ENCODE measurements around the gene GPR142. TPM values are rescaled to one million over a fixed set of nuclear protein-coding genes. Genes with fewer than 3 reads are reported as not detected.

Gene GPR142
- polyA plus RNA-seq, 1 experiment = not detected

- Histone ChIP-seq H3K9me3 (ENCODE audit: control insufficient read depth, insufficient read depth, low read length) (no peaks in the 10 kb centered on the region; the same call in 1 of the 2 replicates), H3K27ac (ENCODE audit: low read depth, low read length) (no peak overlapping the region), H3K4me3 (ENCODE audit: low read depth, low read length) (no peak overlapping the region), H3K27me3 (ENCODE audit: control insufficient read depth, insufficient read depth, low read length) (no peaks in the 10 kb centered on the region)
- ChIA-PET POLR2A (interaction anchor here (0.6 kb wide), 1 partner anchor 112 kb away, joined by 6 read pairs; no protein-coding TSS in a partner anchor), CTCF (no interaction called here)
- DNase-seq (ENCODE audit: low read depth, low spot score) = no peak
- no peak for TF ChIP-seq CTCF (IDR thresholded peaks at IDR 0.05; ENCODE audit: low read depth, low read length)
Observed at GRCh38 chr17:74344658-74345057, 22.6 kb upstream of the GPR142 start.

GRCh38 chr17:74345433-74346241, 21.7 kb upstream of the GPR142 start:
- no peak for DNase-seq (ENCODE audit: low read depth, low spot score)
- no peak for TF ChIP-seq CTCF (IDR thresholded peaks at IDR 0.05; ENCODE audit: low read depth, low read length)
- CTCF ChIA-PET = interaction anchor here (1.0 kb wide), 1 partner anchor 23 kb away, joined by 3 read pairs; no protein-coding TSS in a partner anchor
- POLR2A ChIA-PET = no interaction called here
- H3K27ac ChIP-seq (ENCODE audit: low read depth, low read length) = no peak overlapping the region
- no peaks in the 10 kb centered on the region for H3K27me3 ChIP-seq (ENCODE audit: control insufficient read depth, insufficient read depth, low read length)
- H3K9me3 ChIP-seq (ENCODE audit: control insufficient read depth, insufficient read depth, low read length) = no peaks in the 10 kb centered on the region; the same call in 1 of the 2 replicates
- H3K4me3 ChIP-seq (ENCODE audit: low read depth, low read length) = no peak overlapping the region

- TF ChIP-seq CTCF (IDR thresholded peaks at IDR 0.05; ENCODE audit: low read depth, low read length) = no peak
- ChIA-PET CTCF (interaction anchor here (1.2 kb wide), 1 partner anchor 110 kb away, joined by 3 read pairs; no protein-coding TSS in a partner anchor), POLR2A (no interaction called here)
- H3K27me3 ChIP-seq (ENCODE audit: control insufficient read depth, insufficient read depth, low read length) = no peaks in the 10 kb centered on the region
- no peak overlapping the region for H3K27ac ChIP-seq (ENCODE audit: low read depth, low read length)
- no peak for DNase-seq (ENCODE audit: low read depth, low spot score)
- no peaks in the 10 kb centered on the region for H3K9me3 ChIP-seq (ENCODE audit: control insufficient read depth, insufficient read depth, low read length)
- H3K4me3 ChIP-seq (ENCODE audit: low read depth, low read length) = no peak overlapping the region
Observed at GRCh38 chr17:74347646-74348045, 19.7 kb upstream of the GPR142 start.

GRCh38 chr17:74349120-74349519, 18.2 kb upstream of the GPR142 start:
- TF ChIP-seq CTCF (IDR thresholded peaks at IDR 0.05; ENCODE audit: low read depth, low read length) = no peak
- ChIA-PET CTCF (no interaction called here), POLR2A (no interaction called here)
- no peak overlapping the region for H3K4me3 ChIP-seq (ENCODE audit: low read depth, low read length)
- no peaks in the 10 kb centered on the region for H3K9me3 ChIP-seq (ENCODE audit: control insufficient read depth, insufficient read depth, low read length)
- H3K27ac ChIP-seq (ENCODE audit: low read depth, low read length) = no peak overlapping the region
- DNase-seq (ENCODE audit: low read depth, low spot score) = no peak
- H3K27me3 ChIP-seq (ENCODE audit: control insufficient read depth, insufficient read depth, low read length) = no peaks in the 10 kb centered on the region

GRCh38 chr17:74350486-74350885, 16.8 kb upstream of the GPR142 start:
- no peak for DNase-seq (ENCODE audit: low read depth, low spot score)
- CTCF ChIA-PET = interaction anchor here (1.5 kb wide), 1 partner anchor 18 kb away, joined by 3 read pairs; no protein-coding TSS in a partner anchor
- no peak overlapping the region for H3K27ac ChIP-seq (ENCODE audit: low read depth, low read length)
- no peak for TF ChIP-seq CTCF (IDR thresholded peaks at IDR 0.05; ENCODE audit: low read depth, low read length)
- H3K4me3 ChIP-seq (ENCODE audit: low read depth, low read length) = no peak overlapping the region
- H3K9me3 ChIP-seq (ENCODE audit: control insufficient read depth, insufficient read depth, low read length) = no peaks in the 10 kb centered on the region
- peaks cover 6% of the 10 kb centered on the region for H3K27me3 ChIP-seq (ENCODE audit: control insufficient read depth, insufficient read depth, low read length)
- POLR2A ChIA-PET = no interaction called here
